NB4 (cell line): Measurements from ENCODE around the gene GAGE12J.
"Not testable (repeated sequence)": the region's sequence is repeated elsewhere in the genome, so short reads cannot be mapped to it uniquely, and the experiment has no call there.

Experiments used
- DNase-seq: peaks from one replicate; pipeline ENCODE4 v3.0.0; 2010; ENCODE audit warnings: low read depth
- H3K4me3 ChIP-seq: one replicate; pipeline ENCODE4 v1.5.1; 2011; ENCODE audit warnings: mild to moderate bottlenecking, low read depth, low read length, moderate library complexity
- CTCF ChIP-seq: IDR thresholded peaks from one replicate; pipeline ENCODE4 v1.5.1; 2012; ENCODE audit warnings: low read depth, low read length
- MAX ChIP-seq: IDR thresholded peaks from 2 replicates; pipeline ENCODE4 v1.6.1; 2011; ENCODE audit warnings: low read depth, low read length
- MYC ChIP-seq: IDR thresholded peaks from 2 replicates; pipeline ENCODE4 v1.6.1; 2011; ENCODE audit warnings: low read depth, low read length
- POLR2A ChIP-seq: IDR thresholded peaks from 2 replicates; pipeline ENCODE4 v1.6.1; 2011; ENCODE audit warnings: mild to moderate bottlenecking; ENCODE audit not compliant: insufficient read length; ENCODE audit errors: extremely low read depth

Gene GAGE12J

DNA sequence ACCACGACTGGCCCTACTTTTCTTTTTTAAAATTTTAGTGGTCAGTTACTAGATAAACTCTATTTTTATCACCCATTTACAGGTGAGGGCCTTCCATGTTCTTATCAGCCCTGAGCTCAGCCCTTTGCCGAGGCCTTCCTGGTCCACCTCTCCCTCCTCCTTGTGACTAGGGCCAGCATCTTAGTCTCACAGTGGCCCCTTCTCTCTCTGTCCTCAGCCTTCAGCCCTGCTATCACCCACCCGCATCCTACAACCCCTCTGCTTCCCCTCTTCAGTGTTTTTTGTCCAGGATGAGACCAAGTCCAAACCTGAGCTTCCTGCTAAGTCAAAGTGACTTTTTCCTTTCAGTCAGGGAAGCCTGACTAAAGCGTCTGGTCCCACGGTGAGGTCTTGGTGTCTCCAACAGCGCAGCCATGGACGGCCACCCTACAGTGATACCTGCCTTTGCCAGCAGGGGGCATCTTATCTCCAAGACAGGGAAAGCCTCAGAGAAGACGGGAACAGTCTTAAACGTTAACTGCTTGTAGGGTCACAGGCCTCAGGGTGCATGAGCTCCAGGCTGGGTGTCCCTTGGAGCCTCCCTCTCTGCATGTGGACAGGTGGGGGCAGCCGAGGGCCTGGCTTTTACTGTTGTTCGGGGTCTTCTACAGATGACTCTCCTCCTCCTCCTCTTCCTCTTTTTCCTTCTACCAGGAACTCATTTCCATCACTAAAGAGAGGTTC, 30.1 kb upstream of the GAGE12J start:
- peak; percentile 74 for DNase-seq
- TF ChIP-seq CTCF (peak; percentile 64), MYC (no peak), POLR2A (no peak), MAX (no peak)
- no peak overlapping the region for H3K4me3 ChIP-seq

GRCh38 chrX:49292400-49293362, 29.2 kb upstream of the GAGE12J start:
- TF ChIP-seq CTCF = no peak
- TF ChIP-seq MYC = no peak
- no peak for TF ChIP-seq MAX
- TF ChIP-seq POLR2A = no peak
- DNase-seq = no peak
- H3K4me3 ChIP-seq = no peak overlapping the region

DNA sequence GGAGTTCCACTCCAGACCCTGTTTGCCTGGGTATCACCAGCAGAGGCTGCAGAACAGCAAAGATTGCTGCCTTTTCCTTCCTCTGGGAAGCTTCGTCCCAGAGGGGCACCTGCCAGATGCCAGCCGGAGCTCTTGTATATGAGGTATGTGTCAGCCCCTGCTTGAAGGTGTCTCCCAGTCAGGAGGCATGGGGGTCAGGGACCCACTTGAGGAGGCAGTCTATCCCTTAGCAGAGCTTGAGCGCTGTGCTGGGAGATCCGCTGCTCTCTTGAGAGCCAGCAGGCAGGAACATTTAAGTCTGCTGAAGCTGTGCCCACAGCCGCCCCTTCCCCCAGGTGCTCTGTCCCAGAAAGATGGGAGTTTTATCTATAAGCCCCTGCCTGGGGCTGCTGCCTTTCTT, 22.5 kb upstream of the GAGE12J start:
- not testable (repeated sequence) for H3K4me3 ChIP-seq, DNase-seq

DNA sequence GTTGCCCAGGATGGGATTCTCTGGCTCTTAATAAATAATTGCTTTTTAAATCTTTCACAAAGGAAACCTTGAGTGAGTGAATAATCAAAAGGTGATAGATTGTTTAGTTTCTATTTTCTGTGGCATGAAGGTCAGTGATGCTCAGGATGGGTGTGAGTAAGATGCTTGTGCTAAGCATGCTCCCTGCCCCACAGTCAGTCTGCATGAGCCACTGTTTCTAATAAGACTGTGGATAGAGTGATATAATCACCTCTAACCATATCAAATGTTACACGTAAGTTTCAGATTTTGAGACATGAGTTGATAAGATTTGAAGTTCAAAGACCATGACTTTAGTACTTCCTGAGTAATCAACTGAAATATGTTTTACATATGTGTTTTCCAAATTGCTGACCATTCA, 21.1 kb upstream of the GAGE12J start:
- TF ChIP-seq MAX (no peak), POLR2A (no peak), MYC (no peak)
- no peak for DNase-seq
- no peak overlapping the region for H3K4me3 ChIP-seq

- DNase-seq = no peak
- no peak for TF ChIP-seq POLR2A
- no peak for TF ChIP-seq CTCF
- TF ChIP-seq MYC = no peak
- no peak for TF ChIP-seq MAX
- H3K4me3 ChIP-seq = no peak within 1 kb of the TSS
These were observed 18.5 kb upstream of the GAGE12J start, which contains the start of gene GAGE10 for GRCh38 chrX:49303346-49303745. Gene GAGE10, plus strand, starts transcription at chrX:49303646. Its CDS starts 1,214 bp downstream, at chrX:49304860.

DNA sequence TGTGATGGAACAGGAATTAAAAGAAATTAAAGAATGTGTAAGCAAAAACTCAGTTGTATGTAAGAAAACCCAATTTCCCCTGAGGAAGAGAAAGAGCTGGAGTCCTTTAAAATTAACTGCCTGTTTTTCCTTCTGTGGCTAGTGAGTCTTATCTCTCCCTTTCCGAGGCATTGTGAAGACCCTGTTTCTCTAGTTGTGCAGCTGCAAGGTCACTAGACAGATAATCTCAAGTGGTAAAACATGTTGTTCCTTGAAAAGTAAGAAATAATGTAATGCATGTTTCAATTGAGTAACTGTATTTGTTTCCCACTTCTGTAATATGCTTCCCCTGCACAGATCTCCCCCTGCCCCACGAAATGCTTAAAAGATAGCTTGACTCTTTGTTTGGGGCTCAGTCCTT, 14.1 kb upstream of the GAGE12J start:
- not testable (repeated sequence) for H3K4me3 ChIP-seq, DNase-seq

DNA sequence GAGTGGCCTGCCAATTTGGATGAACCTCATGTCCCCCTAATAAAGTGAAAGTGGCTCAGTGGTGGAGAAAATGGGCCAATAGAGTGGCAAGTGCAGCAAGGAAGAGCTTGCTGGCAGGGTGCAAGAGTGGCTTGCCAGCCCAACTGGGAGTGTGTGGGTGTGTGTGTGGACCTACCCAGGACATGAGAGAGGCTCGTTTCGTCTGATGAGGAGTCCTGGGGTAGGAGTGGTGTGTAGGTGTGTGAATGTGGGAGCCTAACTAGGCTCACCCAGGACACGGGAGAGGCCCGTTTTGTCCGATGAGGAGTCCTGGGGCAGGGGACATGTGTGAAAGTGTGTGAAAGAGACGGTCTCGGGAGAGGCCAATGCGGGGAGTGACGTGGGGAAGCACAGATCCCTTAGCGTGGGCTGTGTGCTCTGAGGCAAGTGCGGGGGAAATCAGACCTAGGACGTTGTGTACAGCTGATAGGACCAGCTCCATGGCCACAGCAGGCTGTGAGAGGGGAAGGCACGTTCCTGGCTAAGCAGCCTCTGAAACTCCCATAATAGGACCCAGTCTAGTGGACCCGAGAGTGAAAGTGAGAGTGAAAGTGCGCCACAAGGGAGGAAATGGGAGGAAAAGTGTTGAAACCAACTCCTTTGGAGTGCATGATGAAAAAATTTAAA, 13.1 kb upstream of the GAGE12J start:
- no peak overlapping the region for H3K4me3 ChIP-seq
- DNase-seq = peak; percentile 34
- no peak for TF ChIP-seq CTCF
- TF ChIP-seq MYC = no peak
- TF ChIP-seq POLR2A = no peak
- no peak for TF ChIP-seq MAX
